Measurements from ENCODE around the gene FAT4.

Gene FAT4

GRCh38 chr4:125314676-125315575, at the start of gene FAT4 (continued):
- TF ChIP-seq KLF10 (tag by site-specific recombination; IDR thresholded peaks at IDR 0.05): no peak
- peak; percentile 74 for TF ChIP-seq ZIC2 (tag by site-specific recombination; IDR thresholded peaks at IDR 0.05)
- peak; percentile 90 for TF ChIP-seq BCL11B (tag by site-specific recombination; IDR thresholded peaks at IDR 0.05; ENCODE audit: low read depth)
- peak; percentile 86 for TF ChIP-seq ZSCAN18 (tag by site-specific recombination; IDR thresholded peaks at IDR 0.05)
- TF ChIP-seq, protein P1, sequence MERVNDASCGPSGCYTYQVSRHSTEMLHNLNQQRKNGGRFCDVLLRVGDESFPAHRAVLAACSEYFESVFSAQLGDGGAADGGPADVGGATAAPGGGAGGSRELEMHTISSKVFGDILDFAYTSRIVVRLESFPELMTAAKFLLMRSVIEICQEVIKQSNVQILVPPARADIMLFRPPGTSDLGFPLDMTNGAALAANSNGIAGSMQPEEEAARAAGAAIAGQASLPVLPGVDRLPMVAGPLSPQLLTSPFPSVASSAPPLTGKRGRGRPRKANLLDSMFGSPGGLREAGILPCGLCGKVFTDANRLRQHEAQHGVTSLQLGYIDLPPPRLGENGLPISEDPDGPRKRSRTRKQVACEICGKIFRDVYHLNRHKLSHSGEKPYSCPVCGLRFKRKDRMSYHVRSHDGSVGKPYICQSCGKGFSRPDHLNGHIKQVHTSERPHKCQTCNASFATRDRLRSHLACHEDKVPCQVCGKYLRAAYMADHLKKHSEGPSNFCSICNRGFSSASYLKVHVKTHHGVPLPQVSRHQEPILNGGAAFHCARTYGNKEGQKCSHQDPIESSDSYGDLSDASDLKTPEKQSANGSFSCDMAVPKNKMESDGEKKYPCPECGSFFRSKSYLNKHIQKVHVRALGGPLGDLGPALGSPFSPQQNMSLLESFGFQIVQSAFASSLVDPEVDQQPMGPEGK (tag by site-specific recombination; IDR thresholded peaks at IDR 0.05): peak; percentile 97
- no peak for TF ChIP-seq ZNF704 (tag by site-specific recombination; IDR thresholded peaks at IDR 0.05)
- TF ChIP-seq PBX3 (CRISPR knock-in tag; IDR thresholded peaks at IDR 0.05): peak; percentile 24; the same call in 1 of the 2 replicates
- TF ChIP-seq ZBTB20 (tag by site-specific recombination; IDR thresholded peaks at IDR 0.05): peak; percentile 90
- TF ChIP-seq ZFHX2 (tag by site-specific recombination; conservative IDR thresholded peaks at IDR 0.05): peak; percentile 87
- TF ChIP-seq ZNF623 (tag by site-specific recombination; IDR thresholded peaks at IDR 0.05): 0 out of 2 replicates have a peak, but pooled peaks have one; percentile 8
- TF ChIP-seq, protein P2, sequence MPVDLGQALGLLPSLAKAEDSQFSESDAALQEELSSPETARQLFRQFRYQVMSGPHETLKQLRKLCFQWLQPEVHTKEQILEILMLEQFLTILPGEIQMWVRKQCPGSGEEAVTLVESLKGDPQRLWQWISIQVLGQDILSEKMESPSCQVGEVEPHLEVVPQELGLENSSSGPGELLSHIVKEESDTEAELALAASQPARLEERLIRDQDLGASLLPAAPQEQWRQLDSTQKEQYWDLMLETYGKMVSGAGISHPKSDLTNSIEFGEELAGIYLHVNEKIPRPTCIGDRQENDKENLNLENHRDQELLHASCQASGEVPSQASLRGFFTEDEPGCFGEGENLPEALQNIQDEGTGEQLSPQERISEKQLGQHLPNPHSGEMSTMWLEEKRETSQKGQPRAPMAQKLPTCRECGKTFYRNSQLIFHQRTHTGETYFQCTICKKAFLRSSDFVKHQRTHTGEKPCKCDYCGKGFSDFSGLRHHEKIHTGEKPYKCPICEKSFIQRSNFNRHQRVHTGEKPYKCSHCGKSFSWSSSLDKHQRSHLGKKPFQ (tag by site-specific recombination; IDR thresholded peaks at IDR 0.05): peak; percentile 40; the same call in 1 of the 2 replicates
- TF ChIP-seq, protein P3, sequence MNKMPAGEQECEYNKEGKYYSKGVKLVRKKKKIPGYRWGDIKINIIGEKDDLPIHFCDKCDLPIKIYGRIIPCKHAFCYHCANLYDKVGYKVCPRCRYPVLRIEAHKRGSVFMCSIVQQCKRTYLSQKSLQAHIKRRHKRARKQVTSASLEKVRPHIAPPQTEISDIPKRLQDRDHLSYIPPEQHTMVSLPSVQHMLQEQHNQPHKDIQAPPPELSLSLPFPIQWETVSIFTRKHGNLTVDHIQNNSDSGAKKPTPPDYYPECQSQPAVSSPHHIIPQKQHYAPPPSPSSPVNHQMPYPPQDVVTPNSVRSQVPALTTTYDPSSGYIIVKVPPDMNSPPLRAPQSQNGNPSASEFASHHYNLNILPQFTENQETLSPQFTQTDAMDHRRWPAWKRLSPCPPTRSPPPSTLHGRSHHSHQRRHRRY (tag by site-specific recombination; IDR thresholded peaks at IDR 0.05): no peak
- TF ChIP-seq ZNF10 (tag by site-specific recombination; IDR thresholded peaks at IDR 0.05): no peak; the same call in 1 of the 2 replicates
- TF ChIP-seq SP2 (tag by site-specific recombination; IDR thresholded peaks at IDR 0.05): peak; percentile 91
- TF ChIP-seq KLF8 (tag by site-specific recombination; IDR thresholded peaks at IDR 0.05): peak; percentile 97
- TF ChIP-seq PRDM1 (tag by site-specific recombination; IDR thresholded peaks at IDR 0.05): peak; percentile 77; the same call in 1 of the 2 replicates
- peak; percentile 77; the same call in 1 of the 2 replicates for TF ChIP-seq ZNF580 (tag by site-specific recombination; IDR thresholded peaks at IDR 0.05)
- no peak for TF ChIP-seq ZNF426 (tag by site-specific recombination; IDR thresholded peaks at IDR 0.05)
- peak; percentile 71; the same call in 1 of the 2 replicates for TF ChIP-seq ZNF394 (tag by site-specific recombination; IDR thresholded peaks at IDR 0.05; ENCODE audit: borderline replicate concordance)
- TF ChIP-seq, protein P4, sequence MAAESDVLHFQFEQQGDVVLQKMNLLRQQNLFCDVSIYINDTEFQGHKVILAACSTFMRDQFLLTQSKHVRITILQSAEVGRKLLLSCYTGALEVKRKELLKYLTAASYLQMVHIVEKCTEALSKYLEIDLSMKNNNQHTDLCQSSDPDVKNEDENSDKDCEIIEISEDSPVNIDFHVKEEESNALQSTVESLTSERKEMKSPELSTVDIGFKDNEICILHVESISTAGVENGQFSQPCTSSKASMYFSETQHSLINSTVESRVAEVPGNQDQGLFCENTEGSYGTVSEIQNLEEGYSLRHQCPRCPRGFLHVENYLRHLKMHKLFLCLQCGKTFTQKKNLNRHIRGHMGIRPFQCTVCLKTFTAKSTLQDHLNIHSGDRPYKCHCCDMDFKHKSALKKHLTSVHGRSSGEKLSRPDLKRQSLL (tag by site-specific recombination; IDR thresholded peaks at IDR 0.05): peak; percentile 68; the same call in 1 of the 2 replicates
- no peak for TF ChIP-seq ZNF174 (tag by site-specific recombination; IDR thresholded peaks at IDR 0.05)
- peak; percentile 96 for TF ChIP-seq ZNF600 (tag by site-specific recombination; IDR thresholded peaks at IDR 0.05)
- peak; percentile 69; the same call in 1 of the 2 replicates for TF ChIP-seq ZNF24 (tag by site-specific recombination; IDR thresholded peaks at IDR 0.05)
- TF ChIP-seq SP3 (tag by site-specific recombination; IDR thresholded peaks at IDR 0.05): peak; percentile 84
- TF ChIP-seq ZNF548 (tag by site-specific recombination; IDR thresholded peaks at IDR 0.05): no peak
- peak; percentile 91; the same call in 1 of the 2 replicates for TF ChIP-seq ZXDB (tag by site-specific recombination; IDR thresholded peaks at IDR 0.05)
- 0 out of 2 replicates have a peak, but pooled peaks have one; percentile 22 for TF ChIP-seq MYNN (tag by site-specific recombination; IDR thresholded peaks at IDR 0.05; ENCODE audit: borderline replicate concordance)
- TF ChIP-seq GFI1B (tag by site-specific recombination; IDR thresholded peaks at IDR 0.05): no peak

All from HEK293 (cell line).